Measurements from ENCODE around the gene SPDYC. TPM values are rescaled to one million over a fixed set of nuclear protein-coding genes. Genes with fewer than 3 reads are reported as not detected.

The SPDYC gene
- total and polyA plus RNA-seq, 2 experiments from 2014 or later: 0.27 TPM; not detected in 1

DNA sequence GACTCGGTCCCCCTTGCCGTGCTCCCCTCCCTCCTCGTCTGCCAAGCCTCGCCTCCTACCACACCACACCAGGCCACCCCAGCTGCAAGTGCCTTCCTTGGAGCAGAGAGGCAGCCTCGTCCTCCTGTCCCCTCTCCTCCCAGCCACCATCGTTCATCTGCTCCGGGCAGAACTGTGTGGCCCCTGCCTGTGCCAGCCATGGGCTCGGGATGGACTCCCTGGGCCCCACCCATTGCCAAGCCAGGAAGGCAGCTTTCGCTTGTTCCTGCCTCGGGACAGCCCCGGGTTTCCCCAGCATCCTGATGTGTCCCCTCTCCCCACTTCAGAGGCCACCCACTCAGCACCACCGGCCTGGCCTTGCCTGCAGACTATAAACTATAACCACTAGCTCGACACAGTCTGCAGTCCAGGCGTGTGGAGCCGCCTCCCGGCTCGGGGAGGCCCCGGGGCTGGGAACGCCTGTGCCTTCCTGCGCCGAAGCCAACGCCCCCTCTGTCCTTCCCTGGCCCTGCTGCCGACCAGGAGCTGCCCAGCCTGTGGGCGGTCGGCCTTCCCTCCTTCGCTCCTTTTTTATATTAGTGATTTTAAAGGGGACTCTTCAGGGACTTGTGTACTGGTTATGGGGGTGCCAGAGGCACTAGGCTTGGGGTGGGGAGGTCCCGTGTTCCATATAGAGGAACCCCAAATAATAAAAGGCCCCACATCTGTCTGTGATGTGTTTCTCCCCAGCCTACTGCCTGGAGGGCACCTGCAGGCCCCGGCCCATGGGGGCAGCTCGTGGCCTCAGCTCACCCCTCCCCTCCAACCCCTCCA, 41.5 kb downstream of the SPDYC start (continued):
- TF ChIP-seq, protein P1, sequence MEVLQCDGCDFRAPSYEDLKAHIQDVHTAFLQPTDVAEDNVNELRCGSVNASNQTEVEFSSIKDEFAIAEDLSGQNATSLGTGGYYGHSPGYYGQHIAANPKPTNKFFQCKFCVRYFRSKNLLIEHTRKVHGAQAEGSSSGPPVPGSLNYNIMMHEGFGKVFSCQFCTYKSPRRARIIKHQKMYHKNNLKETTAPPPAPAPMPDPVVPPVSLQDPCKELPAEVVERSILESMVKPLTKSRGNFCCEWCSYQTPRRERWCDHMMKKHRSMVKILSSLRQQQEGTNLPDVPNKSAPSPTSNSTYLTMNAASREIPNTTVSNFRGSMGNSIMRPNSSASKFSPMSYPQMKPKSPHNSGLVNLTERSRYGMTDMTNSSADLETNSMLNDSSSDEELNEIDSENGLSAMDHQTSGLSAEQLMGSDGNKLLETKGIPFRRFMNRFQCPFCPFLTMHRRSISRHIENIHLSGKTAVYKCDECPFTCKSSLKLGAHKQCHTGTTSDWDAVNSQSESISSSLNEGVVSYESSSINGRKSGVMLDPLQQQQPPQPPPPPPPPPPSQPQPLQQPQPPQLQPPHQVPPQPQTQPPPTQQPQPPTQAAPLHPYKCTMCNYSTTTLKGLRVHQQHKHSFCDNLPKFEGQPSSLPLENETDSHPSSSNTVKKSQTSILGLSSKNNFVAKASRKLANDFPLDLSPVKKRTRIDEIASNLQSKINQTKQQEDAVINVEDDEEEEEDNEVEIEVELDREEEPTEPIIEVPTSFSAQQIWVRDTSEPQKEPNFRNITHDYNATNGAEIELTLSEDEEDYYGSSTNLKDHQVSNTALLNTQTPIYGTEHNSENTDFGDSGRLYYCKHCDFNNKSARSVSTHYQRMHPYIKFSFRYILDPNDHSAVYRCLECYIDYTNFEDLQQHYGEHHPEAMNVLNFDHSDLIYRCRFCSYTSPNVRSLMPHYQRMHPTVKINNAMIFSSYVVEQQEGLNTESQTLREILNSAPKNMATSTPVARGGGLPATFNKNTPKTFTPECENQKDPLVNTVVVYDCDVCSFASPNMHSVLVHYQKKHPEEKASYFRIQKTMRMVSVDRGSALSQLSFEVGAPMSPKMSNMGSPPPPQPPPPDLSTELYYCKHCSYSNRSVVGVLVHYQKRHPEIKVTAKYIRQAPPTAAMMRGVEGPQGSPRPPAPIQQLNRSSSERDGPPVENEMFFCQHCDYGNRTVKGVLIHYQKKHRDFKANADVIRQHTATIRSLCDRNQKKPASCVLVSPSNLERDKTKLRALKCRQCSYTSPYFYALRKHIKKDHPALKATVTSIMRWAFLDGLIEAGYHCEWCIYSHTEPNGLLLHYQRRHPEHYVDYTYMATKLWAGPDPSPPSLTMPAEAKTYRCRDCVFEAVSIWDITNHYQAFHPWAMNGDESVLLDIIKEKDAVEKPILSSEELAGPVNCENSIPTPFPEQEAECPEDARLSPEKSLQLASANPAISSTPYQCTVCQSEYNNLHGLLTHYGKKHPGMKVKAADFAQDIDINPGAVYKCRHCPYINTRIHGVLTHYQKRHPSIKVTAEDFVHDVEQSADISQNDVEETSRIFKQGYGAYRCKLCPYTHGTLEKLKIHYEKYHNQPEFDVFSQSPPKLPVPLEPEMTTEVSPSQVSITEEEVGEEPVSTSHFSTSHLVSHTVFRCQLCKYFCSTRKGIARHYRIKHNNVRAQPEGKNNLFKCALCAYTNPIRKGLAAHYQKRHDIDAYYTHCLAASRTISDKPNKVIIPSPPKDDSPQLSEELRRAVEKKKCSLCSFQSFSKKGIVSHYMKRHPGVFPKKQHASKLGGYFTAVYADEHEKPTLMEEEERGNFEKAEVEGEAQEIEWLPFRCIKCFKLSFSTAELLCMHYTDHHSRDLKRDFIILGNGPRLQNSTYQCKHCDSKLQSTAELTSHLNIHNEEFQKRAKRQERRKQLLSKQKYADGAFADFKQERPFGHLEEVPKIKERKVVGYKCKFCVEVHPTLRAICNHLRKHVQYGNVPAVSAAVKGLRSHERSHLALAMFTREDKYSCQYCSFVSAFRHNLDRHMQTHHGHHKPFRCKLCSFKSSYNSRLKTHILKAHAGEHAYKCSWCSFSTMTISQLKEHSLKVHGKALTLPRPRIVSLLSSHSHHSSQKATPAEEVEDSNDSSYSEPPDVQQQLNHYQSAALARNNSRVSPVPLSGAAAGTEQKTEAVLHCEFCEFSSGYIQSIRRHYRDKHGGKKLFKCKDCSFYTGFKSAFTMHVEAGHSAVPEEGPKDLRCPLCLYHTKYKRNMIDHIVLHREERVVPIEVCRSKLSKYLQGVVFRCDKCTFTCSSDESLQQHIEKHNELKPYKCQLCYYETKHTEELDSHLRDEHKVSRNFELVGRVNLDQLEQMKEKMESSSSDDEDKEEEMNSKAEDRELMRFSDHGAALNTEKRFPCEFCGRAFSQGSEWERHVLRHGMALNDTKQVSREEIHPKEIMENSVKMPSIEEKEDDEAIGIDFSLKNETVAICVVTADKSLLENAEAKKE (CRISPR knock-in tag; IDR thresholded peaks at IDR 0.05): no peak
- no peak for TF ChIP-seq ZNF114 (CRISPR knock-in tag; IDR thresholded peaks at IDR 0.05)
- TF ChIP-seq POLR2AphosphoS5 (IDR thresholded peaks at IDR 0.05; ENCODE audit: low read depth): no peak
- no peak for TF ChIP-seq NANOG (IDR thresholded peaks at IDR 0.05; ENCODE audit: borderline replicate concordance)
- TF ChIP-seq EZH2phosphoT487 (IDR thresholded peaks at IDR 0.05; ENCODE audit: unreplicated experiment): no peak
- no peak for TF ChIP-seq JUNB (IDR thresholded peaks at IDR 0.05; ENCODE audit: unreplicated experiment)
- TF ChIP-seq EZH2 (IDR thresholded peaks at IDR 0.05; ENCODE audit: low read depth, unreplicated experiment): no peak
- TF ChIP-seq, protein P2, sequence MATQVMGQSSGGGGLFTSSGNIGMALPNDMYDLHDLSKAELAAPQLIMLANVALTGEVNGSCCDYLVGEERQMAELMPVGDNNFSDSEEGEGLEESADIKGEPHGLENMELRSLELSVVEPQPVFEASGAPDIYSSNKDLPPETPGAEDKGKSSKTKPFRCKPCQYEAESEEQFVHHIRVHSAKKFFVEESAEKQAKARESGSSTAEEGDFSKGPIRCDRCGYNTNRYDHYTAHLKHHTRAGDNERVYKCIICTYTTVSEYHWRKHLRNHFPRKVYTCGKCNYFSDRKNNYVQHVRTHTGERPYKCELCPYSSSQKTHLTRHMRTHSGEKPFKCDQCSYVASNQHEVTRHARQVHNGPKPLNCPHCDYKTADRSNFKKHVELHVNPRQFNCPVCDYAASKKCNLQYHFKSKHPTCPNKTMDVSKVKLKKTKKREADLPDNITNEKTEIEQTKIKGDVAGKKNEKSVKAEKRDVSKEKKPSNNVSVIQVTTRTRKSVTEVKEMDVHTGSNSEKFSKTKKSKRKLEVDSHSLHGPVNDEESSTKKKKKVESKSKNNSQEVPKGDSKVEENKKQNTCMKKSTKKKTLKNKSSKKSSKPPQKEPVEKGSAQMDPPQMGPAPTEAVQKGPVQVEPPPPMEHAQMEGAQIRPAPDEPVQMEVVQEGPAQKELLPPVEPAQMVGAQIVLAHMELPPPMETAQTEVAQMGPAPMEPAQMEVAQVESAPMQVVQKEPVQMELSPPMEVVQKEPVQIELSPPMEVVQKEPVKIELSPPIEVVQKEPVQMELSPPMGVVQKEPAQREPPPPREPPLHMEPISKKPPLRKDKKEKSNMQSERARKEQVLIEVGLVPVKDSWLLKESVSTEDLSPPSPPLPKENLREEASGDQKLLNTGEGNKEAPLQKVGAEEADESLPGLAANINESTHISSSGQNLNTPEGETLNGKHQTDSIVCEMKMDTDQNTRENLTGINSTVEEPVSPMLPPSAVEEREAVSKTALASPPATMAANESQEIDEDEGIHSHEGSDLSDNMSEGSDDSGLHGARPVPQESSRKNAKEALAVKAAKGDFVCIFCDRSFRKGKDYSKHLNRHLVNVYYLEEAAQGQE (IDR thresholded peaks at IDR 0.05; ENCODE audit: unreplicated experiment): no peak
- TF ChIP-seq CREB1 (CRISPR knock-in tag; IDR thresholded peaks at IDR 0.05; ENCODE audit: low read depth): no peak
- no peak for TF ChIP-seq ZNF331 (CRISPR knock-in tag; IDR thresholded peaks at IDR 0.05; ENCODE audit: low read depth)
